ENCODE data around the gene SEMA5B.

The SEMA5B gene

DNA sequence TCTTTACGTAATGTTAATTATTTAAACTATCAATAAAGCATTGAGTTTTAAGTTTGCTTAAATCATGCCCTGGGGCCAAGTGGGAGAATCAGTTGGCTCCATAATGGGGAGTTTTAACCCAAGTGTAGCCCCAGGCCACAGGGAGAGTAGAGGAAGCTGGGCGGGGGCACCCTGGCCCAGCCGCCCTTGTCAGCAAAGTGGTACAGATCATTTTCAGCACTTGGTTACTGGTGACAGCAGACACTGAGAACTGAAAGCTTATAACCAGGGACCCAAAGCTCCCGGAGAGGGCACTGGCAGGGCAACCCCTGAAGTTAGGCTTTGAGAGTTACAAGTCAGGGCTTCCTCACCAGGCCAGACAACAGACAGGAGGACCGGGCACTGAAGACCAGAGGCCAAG lies 90.6 kb downstream of the SEMA5B start:
- Histone ChIP-seq H3K4me1 (ENCODE audit: low read length) (no peaks in the 10 kb centered on the region), H4K20me1 (ENCODE audit: insufficient read depth, low read length) (no peaks in the 10 kb centered on the region), H2AFZ (ENCODE audit: low read length) (no peak overlapping the region), H3K79me2 (ENCODE audit: low read length) (no peaks in the 10 kb centered on the region), H3F3A (ENCODE audit: insufficient read depth, low read length) (no peaks in the 10 kb centered on the region), H3K27me3 (replicated peaks; ENCODE audit: insufficient read depth, low read length) (no peaks in the 10 kb centered on the region), H3K4me2 (ENCODE audit: low read depth, low read length) (no peak overlapping the region), H3K9ac (ENCODE audit: low read length) (no peak overlapping the region), H3K36me3 (replicated peaks; ENCODE audit: insufficient read depth, low read length) (no peaks in the 10 kb centered on the region), H3K27ac (ENCODE audit: low read length) (no peak overlapping the region), H3K4me3 (ENCODE audit: low read length) (no peak overlapping the region), H3K9me3 (replicated peaks; ENCODE audit: insufficient read depth, low read length) (no peaks in the 10 kb centered on the region), H3K9me2 (replicated peaks; ENCODE audit: insufficient read depth, low read length) (no peaks in the 10 kb centered on the region)
- DNase-seq: no peak
- no peak for TF ChIP-seq EZH2phosphoT487 (IDR thresholded peaks at IDR 0.05; ENCODE audit: low read length)
- TF ChIP-seq EZH2 (optimal IDR thresholded peaks at IDR 0.05; ENCODE audit: low read depth, low read length): no peak
- TF ChIP-seq, protein P1, sequence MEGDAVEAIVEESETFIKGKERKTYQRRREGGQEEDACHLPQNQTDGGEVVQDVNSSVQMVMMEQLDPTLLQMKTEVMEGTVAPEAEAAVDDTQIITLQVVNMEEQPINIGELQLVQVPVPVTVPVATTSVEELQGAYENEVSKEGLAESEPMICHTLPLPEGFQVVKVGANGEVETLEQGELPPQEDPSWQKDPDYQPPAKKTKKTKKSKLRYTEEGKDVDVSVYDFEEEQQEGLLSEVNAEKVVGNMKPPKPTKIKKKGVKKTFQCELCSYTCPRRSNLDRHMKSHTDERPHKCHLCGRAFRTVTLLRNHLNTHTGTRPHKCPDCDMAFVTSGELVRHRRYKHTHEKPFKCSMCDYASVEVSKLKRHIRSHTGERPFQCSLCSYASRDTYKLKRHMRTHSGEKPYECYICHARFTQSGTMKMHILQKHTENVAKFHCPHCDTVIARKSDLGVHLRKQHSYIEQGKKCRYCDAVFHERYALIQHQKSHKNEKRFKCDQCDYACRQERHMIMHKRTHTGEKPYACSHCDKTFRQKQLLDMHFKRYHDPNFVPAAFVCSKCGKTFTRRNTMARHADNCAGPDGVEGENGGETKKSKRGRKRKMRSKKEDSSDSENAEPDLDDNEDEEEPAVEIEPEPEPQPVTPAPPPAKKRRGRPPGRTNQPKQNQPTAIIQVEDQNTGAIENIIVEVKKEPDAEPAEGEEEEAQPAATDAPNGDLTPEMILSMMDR (IDR thresholded peaks at IDR 0.05; ENCODE audit: low read length): no peak

DNA sequence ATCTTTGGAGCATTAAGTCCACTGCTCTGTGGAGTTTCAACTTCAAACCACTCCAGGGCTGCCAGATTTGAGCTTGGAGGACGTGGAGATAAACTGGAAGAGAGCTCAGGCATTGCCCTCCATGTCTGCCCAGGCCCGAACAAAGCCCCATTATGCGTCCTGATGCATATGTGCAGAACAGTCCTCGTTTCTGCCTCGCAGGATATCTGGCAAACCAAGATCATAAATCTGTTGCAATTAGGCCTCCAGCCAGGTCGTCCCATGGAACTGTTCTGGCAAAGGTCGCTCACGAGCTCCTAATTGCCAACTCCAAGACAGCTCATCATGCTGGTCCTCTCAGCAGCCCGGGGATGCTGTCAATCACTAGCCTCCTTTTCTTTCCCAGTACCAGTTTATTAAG lies 91.2 kb downstream of the SEMA5B start:
- TF ChIP-seq, protein P1 (IDR thresholded peaks at IDR 0.05; ENCODE audit: low read length): no peak
- no peak for TF ChIP-seq EZH2phosphoT487 (IDR thresholded peaks at IDR 0.05; ENCODE audit: low read length)
- no peak for TF ChIP-seq EZH2 (optimal IDR thresholded peaks at IDR 0.05; ENCODE audit: low read depth, low read length)
- H3K36me3 ChIP-seq (replicated peaks; ENCODE audit: insufficient read depth, low read length): no peaks in the 10 kb centered on the region
- no peak overlapping the region for H3K4me3 ChIP-seq (ENCODE audit: low read length)
- H3K9me2 ChIP-seq (replicated peaks; ENCODE audit: insufficient read depth, low read length): no peaks in the 10 kb centered on the region
- no peaks in the 10 kb centered on the region for H3K79me2 ChIP-seq (ENCODE audit: low read length)
- no peak overlapping the region for H3K4me2 ChIP-seq (ENCODE audit: low read depth, low read length)
- no peak overlapping the region for H3K27ac ChIP-seq (ENCODE audit: low read length)
- H3F3A ChIP-seq (ENCODE audit: insufficient read depth, low read length): no peaks in the 10 kb centered on the region
- H3K27me3 ChIP-seq (replicated peaks; ENCODE audit: insufficient read depth, low read length): no peaks in the 10 kb centered on the region
- DNase-seq: no peak
- no peaks in the 10 kb centered on the region for H3K9me3 ChIP-seq (replicated peaks; ENCODE audit: insufficient read depth, low read length)
- no peak overlapping the region for H2AFZ ChIP-seq (ENCODE audit: low read length)
- no peak overlapping the region for H3K9ac ChIP-seq (ENCODE audit: low read length)
- H4K20me1 ChIP-seq (ENCODE audit: insufficient read depth, low read length): no peaks in the 10 kb centered on the region
- H3K4me1 ChIP-seq (ENCODE audit: low read length): no peaks in the 10 kb centered on the region

DNA sequence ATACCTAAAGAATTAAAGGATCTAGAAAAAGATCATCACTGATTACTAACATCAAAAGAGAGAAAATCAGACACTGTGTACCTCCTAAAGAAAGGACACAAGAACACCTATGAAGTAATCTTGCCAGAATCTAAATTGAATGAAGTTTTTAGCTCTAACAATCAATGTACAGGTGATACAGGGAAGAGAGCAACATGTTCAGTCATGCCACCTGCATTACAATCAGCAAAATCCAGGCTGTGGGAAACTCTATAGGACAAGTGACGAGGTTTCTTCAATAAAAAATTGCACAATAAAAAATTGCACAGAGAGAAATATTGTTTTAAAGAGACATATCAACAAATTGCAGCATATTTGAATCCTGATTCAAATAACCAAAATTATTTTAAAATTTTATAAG lies 93.3 kb downstream of the SEMA5B start:
- H3K4me3 ChIP-seq (ENCODE audit: low read length): no peak overlapping the region
- no peaks in the 10 kb centered on the region for H3K9me3 ChIP-seq (replicated peaks; ENCODE audit: insufficient read depth, low read length)
- no peaks in the 10 kb centered on the region for H4K20me1 ChIP-seq (ENCODE audit: insufficient read depth, low read length)
- no peak for DNase-seq
- H3K9me2 ChIP-seq (replicated peaks; ENCODE audit: insufficient read depth, low read length): no peaks in the 10 kb centered on the region
- no peak for TF ChIP-seq EZH2 (optimal IDR thresholded peaks at IDR 0.05; ENCODE audit: low read depth, low read length)
- TF ChIP-seq, protein P1 (IDR thresholded peaks at IDR 0.05; ENCODE audit: low read length): no peak
- H3K27ac ChIP-seq (ENCODE audit: low read length): no peak overlapping the region
- no peaks in the 10 kb centered on the region for H3K79me2 ChIP-seq (ENCODE audit: low read length)
- H3K27me3 ChIP-seq (replicated peaks; ENCODE audit: insufficient read depth, low read length): no peaks in the 10 kb centered on the region
- H3K4me1 ChIP-seq (ENCODE audit: low read length): no peaks in the 10 kb centered on the region
- no peak overlapping the region for H3K9ac ChIP-seq (ENCODE audit: low read length)
- no peaks in the 10 kb centered on the region for H3F3A ChIP-seq (ENCODE audit: insufficient read depth, low read length)
- no peaks in the 10 kb centered on the region for H3K36me3 ChIP-seq (replicated peaks; ENCODE audit: insufficient read depth, low read length)
- no peak overlapping the region for H3K4me2 ChIP-seq (ENCODE audit: low read depth, low read length)
- H2AFZ ChIP-seq (ENCODE audit: low read length): no peak overlapping the region

Data from MM.1S (cell line).